Upper lobe of left lung (tissue), 4 donors: ENCODE results near the gene DMD.

Experiments used
- POLR2A ChIP-seq, 4 donors: fragments of 450-650 bp; IDR thresholded peaks; one replicate each; pipeline ENCODE4 v1.5.1; 2016 to 2017; ENCODE audit warnings: antibody characterized with exemption in 4 of 4, mild to moderate bottlenecking in 2 of 4
- TF ChIP-seq, protein P1 (sequence below), 6 experiments: fragments of 450-650 bp in 4 of 6; fragments of 200-600 bp in 2 of 6; sonication (generic) in 2 of 6; IDR thresholded peaks; one replicate each; pipeline ENCODE4 v1.5.1; 2016 to 2019; ENCODE audit warnings: antibody characterized with exemption in 6 of 6

- TF ChIP-seq, protein P1, sequence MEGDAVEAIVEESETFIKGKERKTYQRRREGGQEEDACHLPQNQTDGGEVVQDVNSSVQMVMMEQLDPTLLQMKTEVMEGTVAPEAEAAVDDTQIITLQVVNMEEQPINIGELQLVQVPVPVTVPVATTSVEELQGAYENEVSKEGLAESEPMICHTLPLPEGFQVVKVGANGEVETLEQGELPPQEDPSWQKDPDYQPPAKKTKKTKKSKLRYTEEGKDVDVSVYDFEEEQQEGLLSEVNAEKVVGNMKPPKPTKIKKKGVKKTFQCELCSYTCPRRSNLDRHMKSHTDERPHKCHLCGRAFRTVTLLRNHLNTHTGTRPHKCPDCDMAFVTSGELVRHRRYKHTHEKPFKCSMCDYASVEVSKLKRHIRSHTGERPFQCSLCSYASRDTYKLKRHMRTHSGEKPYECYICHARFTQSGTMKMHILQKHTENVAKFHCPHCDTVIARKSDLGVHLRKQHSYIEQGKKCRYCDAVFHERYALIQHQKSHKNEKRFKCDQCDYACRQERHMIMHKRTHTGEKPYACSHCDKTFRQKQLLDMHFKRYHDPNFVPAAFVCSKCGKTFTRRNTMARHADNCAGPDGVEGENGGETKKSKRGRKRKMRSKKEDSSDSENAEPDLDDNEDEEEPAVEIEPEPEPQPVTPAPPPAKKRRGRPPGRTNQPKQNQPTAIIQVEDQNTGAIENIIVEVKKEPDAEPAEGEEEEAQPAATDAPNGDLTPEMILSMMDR (IDR thresholded peaks at IDR 0.05), result no peak
- TF ChIP-seq POLR2A (IDR thresholded peaks at IDR 0.05), result no peak
These were observed 466.4 kb downstream of the DMD start for GRCh38 chrX:32744921-32745320.
